HepG2 (cell line): Measurements from ENCODE around the gene HACD2. TPM values are rescaled to one million over a fixed set of nuclear protein-coding genes. Genes with fewer than 3 reads are reported as not detected.

Experiments
- ATAC-seq: fragments of 200-7000 bp; cut with Tn5 transposase; 3 replicates; pipeline ENCODE4 v1.9.1; 2020; ENCODE audit warnings: mild to moderate bottlenecking, moderate library complexity
- BruUV-seq: library from RNA; stranded (reverse); fragments of 400-500 nt; replicated peaks from 2 replicates; lab custom pipeline; 2021; lab: Mats Ljungman, UMichigan
- CTCF ChIA-PET: fragments of 300-600 bp; formaldehyde crosslinking; extraction: SDS; loops from one replicate; lab custom pipeline; 2021; ENCODE audit warnings: low total read pairs, inconsistent platforms, low intra/inter-chr PET ratio; lab: Yijun Ruan, JAX
- POLR2A ChIA-PET: fragments of 350-600 bp; sonication (Branson Sonifier 250); formaldehyde crosslinking; loops from one replicate; lab custom pipeline; 2020; ENCODE audit warnings: antibody characterized with exemption, inconsistent platforms; lab: Yijun Ruan, JAX
- DNase-seq: peaks from one replicate; pipeline ENCODE4 v3.0.0-alpha.2; 2015; ENCODE audit warnings: low spot score
- FAIRE-seq: peaks from 3 replicates; lab custom pipeline; 2011; peaks lifted over from hg19 to GRCh38; lab: Jason Lieb, UNC
- H2AFZ ChIP-seq: one replicate; pipeline ENCODE4 v1.6.1; 2011; ENCODE audit warnings: low read length, inconsistent platforms
- H3K27ac ChIP-seq: fragments of 300-600 bp; 3 replicates; pipeline ENCODE4 v1.8.0; 2011; ENCODE audit warnings: mixed run types, mild to moderate bottlenecking, mixed read lengths, low read length, inconsistent platforms; ENCODE audit not compliant: insufficient read depth; ENCODE audit errors: extremely low read length
- H3K27me3 ChIP-seq, 2 experiments: fragments of 200-600 bp in 1 of 2; 2 replicates in 1 of 2; 3 replicates in 1 of 2; pipeline versions ENCODE4 v1.6.0 to v1.8.0; 2011; ENCODE audit warnings: low read length in 2 of 2, mild to moderate bottlenecking in 2 of 2, moderate library complexity in 2 of 2, inconsistent platforms in 1 of 2; ENCODE audit not compliant: insufficient read depth in 2 of 2, control insufficient read depth in 1 of 2
- H3K36me3 ChIP-seq, 2 experiments: fragments of 200-600 bp in 1 of 2; replicated peaks in 1 of 2; 2 replicates in 1 of 2; 3 replicates in 1 of 2; pipeline versions ENCODE4 v1.5.1 to v1.8.0; 2011; ENCODE audit warnings: low read length in 2 of 2, inconsistent platforms in 1 of 2; ENCODE audit not compliant: insufficient read depth in 2 of 2, control insufficient read depth in 1 of 2
- H3K4me1 ChIP-seq: 2 replicates; pipeline ENCODE4 v1.5.1; 2012; ENCODE audit warnings: low read length, inconsistent platforms; ENCODE audit not compliant: insufficient read depth
- H3K4me2 ChIP-seq: 2 replicates; pipeline ENCODE4 v1.6.0; 2011; ENCODE audit warnings: low read depth, low read length, inconsistent platforms
- H3K4me3 ChIP-seq, 3 experiments: fragments of 200-600 bp in 1 of 3; sonication (generic), shearing (Covaris generic) in 1 of 3; replicated peaks in 1 of 3; 2 replicates each; pipeline ENCODE4 v1.5.1; 2011 to 2016; ENCODE audit warnings: low read length in 3 of 3, inconsistent platforms in 2 of 3, low read depth in 2 of 3, mild to moderate bottlenecking in 2 of 3, control low read depth in 1 of 3, mixed read lengths in 1 of 3; ENCODE audit not compliant: insufficient read depth in 1 of 3
- H3K79me2 ChIP-seq: one replicate; pipeline ENCODE4 v1.6.1; 2011; ENCODE audit warnings: low read length, inconsistent platforms; ENCODE audit not compliant: insufficient read depth
- H3K9ac ChIP-seq: 2 replicates; pipeline ENCODE4 v1.6.0; 2011; ENCODE audit warnings: mild to moderate bottlenecking, low read depth, low read length, inconsistent platforms; ENCODE audit not compliant: insufficient read depth
- H3K9me3 ChIP-seq: 2 replicates; pipeline ENCODE4 v1.5.1; 2012; ENCODE audit warnings: mild to moderate bottlenecking, low read length
- H4K20me1 ChIP-seq: 2 replicates; pipeline ENCODE4 v1.6.0; 2011; ENCODE audit warnings: inconsistent platforms, mild to moderate bottlenecking, low read length, moderate library complexity; ENCODE audit not compliant: insufficient read depth
- ELF4 ChIP-seq: sonication (generic); formaldehyde crosslinking; IDR thresholded peaks from 2 replicates; pipeline ENCODE4 v1.5.0; 2020; ENCODE audit warnings: missing genetic modification reagents, mild to moderate bottlenecking, moderate library complexity, borderline replicate concordance
- GTF3A ChIP-seq: sonication (generic); formaldehyde crosslinking; conservative IDR thresholded peaks from 2 replicates; pipeline ENCODE4 v1.4.0; 2020; ENCODE audit warnings: mild to moderate bottlenecking, missing genetic modification reagents
- MAF1 ChIP-seq: sonication (generic); formaldehyde crosslinking; IDR thresholded peaks from 2 replicates; pipeline ENCODE4 v1.5.0; 2020; ENCODE audit warnings: missing genetic modification reagents, borderline replicate concordance
- PCBP1 ChIP-seq: fragments of 200-400 bp; formaldehyde crosslinking; IDR thresholded peaks from 2 replicates; pipeline ENCODE4 v1.6.1; 2017; ENCODE audit warnings: mild to moderate bottlenecking, low read depth, low read length, borderline replicate concordance
- RARG ChIP-seq: sonication (generic); formaldehyde crosslinking; IDR thresholded peaks from 2 replicates; pipeline ENCODE4 v1.4.0; 2020; ENCODE audit warnings: low read depth, mild to moderate bottlenecking, missing genetic modification reagents
- SKI ChIP-seq: fragments of 450-650 bp; IDR thresholded peaks from one replicate; pipeline ENCODE4 v1.6.1; 2018; ENCODE audit warnings: mild to moderate bottlenecking; ENCODE audit not compliant: partially characterized antibody
- ZNF687 ChIP-seq: sonication (generic); formaldehyde crosslinking; IDR thresholded peaks from 2 replicates; pipeline ENCODE4 v1.5.1; 2020; ENCODE audit warnings: mild to moderate bottlenecking, missing genetic modification reagents, moderate library complexity
- WGBS: methylation state at CpG from one replicate; pipeline ENCODE4 v1.1.6; 2017; ENCODE audit warnings: low lambda C conversion rate; 5-methylcytosine and 5-hydroxymethylcytosine counted together
- in situ Hi-C: cut with HindIII; loops from 2 replicates; pipeline ENCODE4 v1.10.0; 2017; ENCODE audit warnings: low pct_unique_long_range_greater_than_20kb; ENCODE audit not compliant: extremely low pct_ligation_motif_present
- intact Hi-C: fragments of 100-400 bp; cut with micrococcal nuclease; formaldehyde crosslinking; loops from one replicate; pipeline ENCODE4 v1.10.0; 2022; ENCODE audit not compliant: unreplicated experiment
- polyA plus RNA-seq, 8 experiments: library from polyadenylated mRNA; depleted of rRNA in 3 of 8; stranded (reverse) in 7 of 8; unstranded in 1 of 8; fragments of >200 nt; fragmentation: Illumina TruSeq in 4 of 8; extraction: Trizol in 4 of 8; gene quantifications; 2 replicates each; pipeline versions ENCODE4 v1.2.1 to v1.2.3, GENCODE V29; 2011 to 2016; ENCODE audit warnings: low read depth in 4 of 8, missing spikeins in 1 of 8, mixed read lengths in 1 of 8; ENCODE audit not compliant: insufficient read depth in 1 of 8
- total RNA-seq, 5 experiments: library from RNA; depleted of rRNA; stranded (reverse); fragments of >200 nt; fragmentation: Illumina TruSeq; extraction: Trizol; gene quantifications; 2 replicates each; pipeline ENCODE4 v1.2.3, GENCODE V29; 2016; ENCODE audit warnings: low read depth in 1 of 5

The HACD2 gene
- total and polyA plus RNA-seq, 2 of the 13 experiments (the other 11 are each of a cell fraction or from before 2014, with no cell fraction given), result 47.0 to 50.4 TPM

- H3K4me1 ChIP-seq, result peaks cover 30% of the 10 kb centered on the region
- no peak overlapping the region for H3K9ac ChIP-seq
- H3K27ac ChIP-seq, result no peak overlapping the region
- ATAC-seq (no peak), DNase-seq (no peak), FAIRE-seq (no peak)
- no peaks in the 10 kb centered on the region for H4K20me1 ChIP-seq
- peaks cover 13 to 37% of the 10 kb centered on the region in 2 experiments; a peak in 4 of 5 replicates for H3K36me3 ChIP-seq
- 98% methylated on average over 2 of the region's 2 CpGs for WGBS
- H2AFZ ChIP-seq, result no peak overlapping the region
- H3K9me3 ChIP-seq, result no peaks in the 10 kb centered on the region
- H3K4me2 ChIP-seq, result no peak overlapping the region
- CTCF ChIA-PET, result no interaction called here
- H3K27me3 ChIP-seq, result no peaks in the 10 kb centered on the region
- BruUV-seq, result no TSS peak
- in situ Hi-C loops, result no loop called here
- no peaks in the 10 kb centered on the region for H3K79me2 ChIP-seq
- POLR2A ChIA-PET, result interaction anchor here (1.7 kb wide), 1 partner anchor 37 kb away, joined by 3 read pairs; no protein-coding TSS in a partner anchor
- TF ChIP-seq RARG (CRISPR knock-in tag) (no peak), MAF1 (CRISPR knock-in tag) (no peak), SKI (no peak), GTF3A (CRISPR knock-in tag) (no peak), PCBP1 (no peak)
- intact Hi-C loops, result no loop called here
- H3K4me3 ChIP-seq, result no peak overlapping the region
Measured at GRCh38 chr3:123622766-123623165, 37.9 kb upstream of the HACD2 start.

GRCh38 chr3:123621850-123622189 is 37.0 kb upstream of the HACD2 start:
- TF ChIP-seq ELF4, result no peak
- TF ChIP-seq ZNF687, result 0 out of 2 replicates have a peak, but pooled peaks have one; percentile 11
- Histone ChIP-seq H3K79me2 (no peaks in the 10 kb centered on the region), H3K9ac (no peak overlapping the region), H3K4me1 (peaks cover 37% of the 10 kb centered on the region), H2AFZ (no peak overlapping the region), H3K27me3 (no peaks in the 10 kb centered on the region), H4K20me1 (no peaks in the 10 kb centered on the region), H3K36me3 (peaks cover 15 to 31% of the 10 kb centered on the region in 2 experiments; a peak in 4 of 5 replicates), H3K4me3 (no peak overlapping the region), H3K27ac (no peak overlapping the region), H3K9me3 (no peaks in the 10 kb centered on the region), H3K4me2 (no peak overlapping the region)
- BruUV-seq, result no TSS peak
- intact Hi-C loops (no loop called here), in situ Hi-C loops (no loop called here)
- FAIRE-seq (no peak), DNase-seq (no peak), ATAC-seq (no peak; the same call in 2 of the 3 replicates)
- CTCF ChIA-PET, result no interaction called here
- WGBS, result 95% methylated on average over 7 of the region's 7 CpGs
- POLR2A ChIA-PET, result no interaction called here
